ENCODE data around the gene CCDC3.
A peak's percentile ranks its signal among the peaks of the same experiment; 100 is the strongest.

- peak; percentile 26 for TF ChIP-seq CTCF (IDR thresholded peaks at IDR 0.05; ENCODE audit: low read depth, low read length)
- no peak for TF ChIP-seq POLR2A (IDR thresholded peaks at IDR 0.05; ENCODE audit: extremely low read depth, insufficient read length)
- no peak for TF ChIP-seq MYC (IDR thresholded peaks at IDR 0.05; ENCODE audit: low read depth, low read length)
These were observed 154.0 kb downstream of the CCDC3 start for GRCh38 chr10:12847361-12847975.

All from NB4 (cell line).